ENCODE measurements around the gene BARD1.

- TF ChIP-seq CTCF (IDR thresholded peaks at IDR 0.05 in 4 of 5, conservative IDR thresholded peaks at IDR 0.05 in 1 of 5) = no peak
- no peak for TF ChIP-seq POLR2A (IDR thresholded peaks at IDR 0.05)
Observed at GRCh38 chr2:214843823-214844222, 34.3 kb upstream of the BARD1 start.

Data from gastrocnemius medialis (tissue), 4 donors.